ENCODE results near the gene PPP1R3E. TPM values are rescaled to one million over a fixed set of nuclear protein-coding genes. Genes with fewer than 3 reads are reported as not detected.

Gene PPP1R3E
- total RNA-seq, 2 donors from 2014 or later = 5.4 to 9.6 TPM

- Histone ChIP-seq H3K9me3 (no peaks in the 10 kb centered on the region), H3K4me3 (no peak overlapping the region), H3K36me3 (replicated peaks in 1 of 2; ENCODE audit: insufficient read depth in 1 of 2, low read depth in 2 of 2) (no peaks in the 10 kb centered on the region), H3K27ac (no peak overlapping the region), H3K27me3 (no peaks in the 10 kb centered on the region), H3K4me1 (peaks cover 12% of the 10 kb centered on the region)
- intact Hi-C loops (cut with DNase I) = no loop called here
- TF ChIP-seq CTCF (IDR thresholded peaks at IDR 0.05) = no peak
- no peak for TF ChIP-seq POLR2A (IDR thresholded peaks at IDR 0.05)
- DNase-seq = no peak
- no peak for ATAC-seq
- 96 to 99% methylated on average over 14 to 17 of the region's 19 CpGs for WGBS, 2 donors
These were observed 45.0 kb upstream of the PPP1R3E start for GRCh38 chr14:23347406-23348296.

- H3K36me3 ChIP-seq (replicated peaks in 1 of 2; ENCODE audit: insufficient read depth in 1 of 2, low read depth in 2 of 2) = no peaks in the 10 kb centered on the region
- TF ChIP-seq CTCF (IDR thresholded peaks at IDR 0.05) (no peak), POLR2A (IDR thresholded peaks at IDR 0.05) (no peak)
- ATAC-seq (no peak), DNase-seq (no peak)
- H3K27ac ChIP-seq = no peak overlapping the region
- 75 to 86% methylated on average over 10 of the region's 27 CpGs for WGBS, 2 donors
- no peaks in the 10 kb centered on the region for H3K9me3 ChIP-seq
- H3K4me1 ChIP-seq = peaks cover 4% of the 10 kb centered on the region
- no peak overlapping the region for H3K4me3 ChIP-seq
- intact Hi-C loops (cut with DNase I) = no loop called here
- H3K27me3 ChIP-seq = no peaks in the 10 kb centered on the region
These were observed 44.2 kb upstream of the PPP1R3E start for GRCh38 chr14:23346693-23347405.

- TF ChIP-seq POLR2A (IDR thresholded peaks at IDR 0.05) = no peak
- TF ChIP-seq CTCF (IDR thresholded peaks at IDR 0.05) = no peak
- Histone ChIP-seq H3K4me1 (no peaks in the 10 kb centered on the region), H3K9me3 (no peaks in the 10 kb centered on the region), H3K36me3 (replicated peaks in 1 of 2; ENCODE audit: insufficient read depth in 1 of 2, low read depth in 2 of 2) (no peaks in the 10 kb centered on the region), H3K27me3 (no peaks in the 10 kb centered on the region), H3K27ac (no peak overlapping the region), H3K4me3 (no peak overlapping the region)
- no peak for ATAC-seq
- WGBS, 2 donors = 73 to 85% methylated on average over 13 of the region's 13 CpGs
- DNase-seq = no peak
- intact Hi-C loops (cut with DNase I) = no loop called here
These were observed 43.5 kb upstream of the PPP1R3E start for GRCh38 chr14:23345987-23346692.

GRCh38 chr14:23344481-23344880, 41.8 kb upstream of the PPP1R3E start:
- TF ChIP-seq POLR2A (IDR thresholded peaks at IDR 0.05) = no peak
- no peak for TF ChIP-seq CTCF (IDR thresholded peaks at IDR 0.05)
- H3K4me3 ChIP-seq = no peak overlapping the region
- no peaks in the 10 kb centered on the region for H3K27me3 ChIP-seq
- H3K9me3 ChIP-seq = no peaks in the 10 kb centered on the region
- intact Hi-C loops (cut with DNase I) = no loop called here
- no peak overlapping the region for H3K27ac ChIP-seq
- no peaks in the 10 kb centered on the region for H3K4me1 ChIP-seq
- DNase-seq = no peak
- ATAC-seq = no peak
- no peaks in the 10 kb centered on the region for H3K36me3 ChIP-seq (replicated peaks in 1 of 2; ENCODE audit: insufficient read depth in 1 of 2, low read depth in 2 of 2)
- 43 to 45% methylated on average over 3 of the region's 3 CpGs for WGBS, 2 donors

All from body of pancreas (tissue), 4 donors.